Measurements from ENCODE around the gene L1TD1.
"Not testable (repeated sequence)": the region's sequence is repeated elsewhere in the genome, so short reads cannot be mapped to it uniquely, and the experiment has no call there.

DNA sequence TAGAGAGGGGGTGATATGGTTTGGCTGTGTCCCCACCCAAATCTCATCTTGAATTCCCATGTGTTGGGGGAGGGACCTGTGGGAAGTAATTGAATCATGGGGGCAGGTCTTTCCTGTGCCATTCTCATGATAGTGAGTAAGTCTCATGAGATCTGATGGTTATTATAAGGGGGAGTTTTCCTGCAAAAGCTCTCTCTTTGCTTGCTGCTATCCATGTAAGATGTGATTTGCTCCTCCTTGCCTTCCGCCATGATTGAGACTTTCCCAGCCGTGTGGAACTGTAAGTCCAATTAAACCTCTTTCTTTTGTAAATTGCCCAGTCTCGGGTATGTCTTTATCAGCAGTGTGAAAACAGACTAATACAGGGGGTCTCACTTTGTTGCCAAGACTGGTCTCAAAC lies 49.7 kb downstream of the L1TD1 start:
- not testable (repeated sequence) for TF ChIP-seq EZH2phosphoT487 (IDR thresholded peaks at IDR 0.05; ENCODE audit: low read depth)
- TF ChIP-seq, protein P1, sequence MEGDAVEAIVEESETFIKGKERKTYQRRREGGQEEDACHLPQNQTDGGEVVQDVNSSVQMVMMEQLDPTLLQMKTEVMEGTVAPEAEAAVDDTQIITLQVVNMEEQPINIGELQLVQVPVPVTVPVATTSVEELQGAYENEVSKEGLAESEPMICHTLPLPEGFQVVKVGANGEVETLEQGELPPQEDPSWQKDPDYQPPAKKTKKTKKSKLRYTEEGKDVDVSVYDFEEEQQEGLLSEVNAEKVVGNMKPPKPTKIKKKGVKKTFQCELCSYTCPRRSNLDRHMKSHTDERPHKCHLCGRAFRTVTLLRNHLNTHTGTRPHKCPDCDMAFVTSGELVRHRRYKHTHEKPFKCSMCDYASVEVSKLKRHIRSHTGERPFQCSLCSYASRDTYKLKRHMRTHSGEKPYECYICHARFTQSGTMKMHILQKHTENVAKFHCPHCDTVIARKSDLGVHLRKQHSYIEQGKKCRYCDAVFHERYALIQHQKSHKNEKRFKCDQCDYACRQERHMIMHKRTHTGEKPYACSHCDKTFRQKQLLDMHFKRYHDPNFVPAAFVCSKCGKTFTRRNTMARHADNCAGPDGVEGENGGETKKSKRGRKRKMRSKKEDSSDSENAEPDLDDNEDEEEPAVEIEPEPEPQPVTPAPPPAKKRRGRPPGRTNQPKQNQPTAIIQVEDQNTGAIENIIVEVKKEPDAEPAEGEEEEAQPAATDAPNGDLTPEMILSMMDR (IDR thresholded peaks at IDR 0.05; ENCODE audit: low read depth, low read length), result not testable (repeated sequence)
